Endometrium (tissue), 2 donors: ENCODE measurements around the gene CCDC82.

Source experiments
- FAIRE-seq: peaks from 2 replicates; lab custom pipeline; 2012; peaks lifted over from hg19 to GRCh38; lab: Jason Lieb, UNC
- donor health status: control.
- donor health status: control.

The CCDC82 gene

GRCh38 chr11:96306933-96307775, 82.6 kb downstream of the CCDC82 start:
- FAIRE-seq = peak; percentile 83

- FAIRE-seq = no peak
Observed at GRCh38 chr11:96306600-96306932, 83.1 kb downstream of the CCDC82 start.

- FAIRE-seq = no peak
Observed at GRCh38 chr11:96306071-96306470, 83.6 kb downstream of the CCDC82 start.

DNA sequence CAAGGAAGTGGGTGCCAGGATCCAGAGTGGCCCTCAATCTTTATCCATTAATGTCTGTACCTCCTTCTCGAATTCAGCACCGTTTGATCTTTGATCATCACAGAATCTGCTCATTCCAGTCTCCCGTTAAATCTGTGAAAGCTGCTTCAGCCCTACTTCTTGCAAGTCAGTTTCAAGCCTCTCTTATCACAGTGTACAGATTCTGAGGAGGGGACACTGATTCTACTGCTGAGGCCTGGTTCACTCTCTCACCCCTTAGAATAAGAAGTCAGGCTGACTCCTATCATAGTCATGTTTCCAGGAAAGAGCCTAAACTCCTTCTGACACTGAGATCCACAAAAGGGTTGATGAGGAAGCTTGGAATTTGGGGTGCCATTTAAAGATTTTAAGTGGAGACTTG, 85.7 kb downstream of the CCDC82 start:
- FAIRE-seq = no peak

- no peak for FAIRE-seq
Observed at GRCh38 chr11:96303064-96303463, 86.6 kb downstream of the CCDC82 start.
